Measurements from ENCODE around the gene ILK. TPM values are rescaled to one million over a fixed set of nuclear protein-coding genes. Genes with fewer than 3 reads are reported as not detected.
A peak's percentile ranks its signal among the peaks of the same experiment; 100 is the strongest.

Gene ILK
- total RNA-seq, 2 donors from 2014 or later: 115 to 157 TPM

- H3K9ac ChIP-seq (ENCODE audit: low read depth in 2 of 2, low read length in 2 of 2): peak overlapping the region in 1 of 2 donors; percentile 37
- DNase-seq: no peak
- H3K9me3 ChIP-seq: no peaks in the 10 kb centered on the region
- TF ChIP-seq CTCF (IDR thresholded peaks at IDR 0.05): no peak
- peaks cover 3% of the 10 kb centered on the region for H3K27me3 ChIP-seq
- peak overlapping the region; percentile 53 for H3K27ac ChIP-seq
- no peaks in the 10 kb centered on the region for H3K36me3 ChIP-seq
- no peaks in the 10 kb centered on the region for H3K4me1 ChIP-seq
- peak overlapping the region; percentile 24 for H3K4me3 ChIP-seq
- intact Hi-C loops (cut with DNase I): no loop called here
Measured at GRCh38 chr11:6655020-6655789, 51.6 kb downstream of the ILK start.

GRCh38 chr11:6655790-6656583 is 52.4 kb downstream of the ILK start, which contains the start of gene DCHS1:
Gene DCHS1, minus strand, starts transcription at chr11:6655809. Its CDS starts 14,196 bp downstream, at chr11:6641613.
- peak within 1 kb of the TSS; percentile 53 for H3K27ac ChIP-seq
- H3K36me3 ChIP-seq: no peaks in the 10 kb centered on the region
- peaks cover 3% of the 10 kb centered on the region for H3K27me3 ChIP-seq
- H3K9me3 ChIP-seq: no peaks in the 10 kb centered on the region
- intact Hi-C loops (cut with DNase I): no loop called here
- H3K4me3 ChIP-seq: peak within 1 kb of the TSS; percentile 24
- no peak for DNase-seq
- TF ChIP-seq CTCF (IDR thresholded peaks at IDR 0.05): no peak
- peak within 1 kb of the TSS; percentile 32 to 37 for H3K9ac ChIP-seq (ENCODE audit: low read depth in 2 of 2, low read length in 2 of 2)
- H3K4me1 ChIP-seq: no peaks in the 10 kb centered on the region

GRCh38 chr11:6656584-6656915 is 53.0 kb downstream of the ILK start:
- no peak overlapping the region for H3K9ac ChIP-seq (ENCODE audit: low read depth in 2 of 2, low read length in 2 of 2)
- H3K9me3 ChIP-seq: no peaks in the 10 kb centered on the region
- TF ChIP-seq CTCF (IDR thresholded peaks at IDR 0.05): no peak
- H3K4me1 ChIP-seq: no peaks in the 10 kb centered on the region
- no peak overlapping the region for H3K27ac ChIP-seq
- peaks cover 3% of the 10 kb centered on the region for H3K27me3 ChIP-seq
- no peak for DNase-seq
- intact Hi-C loops (cut with DNase I): no loop called here
- H3K4me3 ChIP-seq: peak overlapping the region; percentile 2
- no peaks in the 10 kb centered on the region for H3K36me3 ChIP-seq

GRCh38 chr11:6656936-6657335 is 53.4 kb downstream of the ILK start:
- H3K4me1 ChIP-seq: no peaks in the 10 kb centered on the region
- H3K4me3 ChIP-seq: no peak overlapping the region
- H3K36me3 ChIP-seq: no peaks in the 10 kb centered on the region
- DNase-seq: no peak
- H3K27ac ChIP-seq: no peak overlapping the region
- intact Hi-C loops (cut with DNase I): no loop called here
- H3K9me3 ChIP-seq: no peaks in the 10 kb centered on the region
- TF ChIP-seq CTCF (IDR thresholded peaks at IDR 0.05): no peak
- H3K27me3 ChIP-seq: peaks cover 3% of the 10 kb centered on the region
- no peak overlapping the region for H3K9ac ChIP-seq (ENCODE audit: low read depth in 2 of 2, low read length in 2 of 2)

GRCh38 chr11:6657346-6657745 is 53.8 kb downstream of the ILK start:
- no peak for TF ChIP-seq CTCF (IDR thresholded peaks at IDR 0.05)
- Histone ChIP-seq H3K27me3 (peaks cover 3% of the 10 kb centered on the region), H3K4me1 (no peaks in the 10 kb centered on the region), H3K36me3 (no peaks in the 10 kb centered on the region), H3K9me3 (no peaks in the 10 kb centered on the region), H3K4me3 (no peak overlapping the region), H3K27ac (no peak overlapping the region), H3K9ac (ENCODE audit: low read depth in 2 of 2, low read length in 2 of 2) (no peak overlapping the region)
- DNase-seq: no peak
- intact Hi-C loops (cut with DNase I): no loop called here
